Measurements from ENCODE around the gene C17orf75.

GRCh38 chr17:32348483-32348800 is 6.5 kb upstream of the C17orf75 start:
- TF ChIP-seq POLR2A (IDR thresholded peaks at IDR 0.05), result no peak
- TF ChIP-seq CTCF (IDR thresholded peaks at IDR 0.05), result no peak
